ENCODE measurements around the gene STAT5B. TPM values are rescaled to one million over a fixed set of nuclear protein-coding genes. Genes with fewer than 3 reads are reported as not detected.

The STAT5B gene
- total and polyA plus RNA-seq, 2 of the 13 experiments (the other 11 are each of a cell fraction or from before 2014, with no cell fraction given) = 21.0 to 42.8 TPM

- TF ChIP-seq NFKB2 (CRISPR knock-in tag; IDR thresholded peaks at IDR 0.05; ENCODE audit: borderline replicate concordance) (0 out of 2 replicates have a peak, but pooled peaks have one; percentile 28), HDAC1 (CRISPR knock-in tag; IDR thresholded peaks at IDR 0.05) (0 out of 2 replicates have a peak, but pooled peaks have one; percentile 2), ZNF354B (CRISPR knock-in tag; IDR thresholded peaks at IDR 0.05) (0 out of 2 replicates have a peak, but pooled peaks have one; percentile 69), MTF2 (CRISPR knock-in tag; IDR thresholded peaks at IDR 0.05; ENCODE audit: borderline replicate concordance) (peak; percentile 76; the same call in 1 of the 2 replicates), ZFP82 (CRISPR knock-in tag; IDR thresholded peaks at IDR 0.05; ENCODE audit: borderline replicate concordance) (peak; percentile 27; the same call in 1 of the 2 replicates), ZNF572 (CRISPR knock-in tag; IDR thresholded peaks at IDR 0.05) (0 out of 2 replicates have a peak, but pooled peaks have one; percentile 8), ZFX (CRISPR knock-in tag; IDR thresholded peaks at IDR 0.05; ENCODE audit: low read depth) (peak; percentile 40), THAP8 (CRISPR knock-in tag; IDR thresholded peaks at IDR 0.05; ENCODE audit: borderline replicate concordance) (no peak), ZNF550 (CRISPR knock-in tag; IDR thresholded peaks at IDR 0.05; ENCODE audit: borderline replicate concordance) (no peak), ZFP90 (CRISPR knock-in tag; IDR thresholded peaks at IDR 0.05; ENCODE audit: borderline replicate concordance) (0 out of 2 replicates have a peak, but pooled peaks have one; percentile 5), ARID4A (CRISPR knock-in tag; IDR thresholded peaks at IDR 0.05; ENCODE audit: borderline replicate concordance) (0 out of 2 replicates have a peak, but pooled peaks have one; percentile 42), ZBTB4 (CRISPR knock-in tag; IDR thresholded peaks at IDR 0.05; ENCODE audit: borderline replicate concordance) (peak; percentile 61; the same call in 1 of the 2 replicates)
- TF ChIP-seq, protein P1, sequence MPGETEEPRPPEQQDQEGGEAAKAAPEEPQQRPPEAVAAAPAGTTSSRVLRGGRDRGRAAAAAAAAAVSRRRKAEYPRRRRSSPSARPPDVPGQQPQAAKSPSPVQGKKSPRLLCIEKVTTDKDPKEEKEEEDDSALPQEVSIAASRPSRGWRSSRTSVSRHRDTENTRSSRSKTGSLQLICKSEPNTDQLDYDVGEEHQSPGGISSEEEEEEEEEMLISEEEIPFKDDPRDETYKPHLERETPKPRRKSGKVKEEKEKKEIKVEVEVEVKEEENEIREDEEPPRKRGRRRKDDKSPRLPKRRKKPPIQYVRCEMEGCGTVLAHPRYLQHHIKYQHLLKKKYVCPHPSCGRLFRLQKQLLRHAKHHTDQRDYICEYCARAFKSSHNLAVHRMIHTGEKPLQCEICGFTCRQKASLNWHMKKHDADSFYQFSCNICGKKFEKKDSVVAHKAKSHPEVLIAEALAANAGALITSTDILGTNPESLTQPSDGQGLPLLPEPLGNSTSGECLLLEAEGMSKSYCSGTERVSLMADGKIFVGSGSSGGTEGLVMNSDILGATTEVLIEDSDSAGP (CRISPR knock-in tag; IDR thresholded peaks at IDR 0.05; ENCODE audit: borderline replicate concordance) = 0 out of 2 replicates have a peak, but pooled peaks have one; percentile 43
Measured at GRCh38 chr17:42288803-42289610, 12.8 kb upstream of the STAT5B start (continued).
